GM19240 (cell line): ENCODE data around the gene MARCHF11.

Experiments
- DNase-seq: peaks from one replicate; pipeline ENCODE4 v3.0.0; 2011; ENCODE audit warnings: low spot score; ENCODE audit not compliant: insufficient read length

The MARCHF11 gene

GRCh38 chr5:16131878-16132277, 47.7 kb downstream of the MARCHF11 start:
- no peak for DNase-seq

- no peak for DNase-seq
Observed at GRCh38 chr5:16128944-16129343, 50.6 kb downstream of the MARCHF11 start.

- no peak for DNase-seq
Observed at GRCh38 chr5:16127865-16128544, 51.6 kb downstream of the MARCHF11 start.

GRCh38 chr5:16120579-16120978, 59.0 kb downstream of the MARCHF11 start:
- no peak for DNase-seq

GRCh38 chr5:16119790-16120189, 59.8 kb downstream of the MARCHF11 start:
- no peak for DNase-seq

- no peak for DNase-seq
Observed at GRCh38 chr5:16115140-16115539, 64.5 kb downstream of the MARCHF11 start.

- no peak for DNase-seq
Observed at GRCh38 chr5:16108418-16108817, 71.2 kb downstream of the MARCHF11 start.

- DNase-seq: no peak
Observed at GRCh38 chr5:16104961-16105360, 74.6 kb downstream of the MARCHF11 start.

- no peak for DNase-seq
Observed at GRCh38 chr5:16095612-16096011, 84.0 kb downstream of the MARCHF11 start.

GRCh38 chr5:16090270-16090669, 89.3 kb downstream of the MARCHF11 start:
- no peak for DNase-seq

GRCh38 chr5:16082982-16083381, 96.6 kb downstream of the MARCHF11 start:
- DNase-seq: no peak

GRCh38 chr5:16082053-16082452, 97.5 kb downstream of the MARCHF11 start:
- no peak for DNase-seq

GRCh38 chr5:16081376-16081955, 98.1 kb downstream of the MARCHF11 start:
- DNase-seq: no peak

GRCh38 chr5:16076657-16077056, 102.9 kb downstream of the MARCHF11 start:
- DNase-seq: no peak

- DNase-seq: no peak
Observed at GRCh38 chr5:16074358-16074757, 105.2 kb downstream of the MARCHF11 start.

- no peak for DNase-seq
Observed at GRCh38 chr5:16072616-16073015, 107.0 kb downstream of the MARCHF11 start.

GRCh38 chr5:16067415-16067814, 112.2 kb downstream of the MARCHF11 start:
- DNase-seq: no peak

GRCh38 chr5:16066810-16067209, 112.8 kb downstream of the MARCHF11 start:
- no peak for DNase-seq

GRCh38 chr5:16066320-16066719, 113.3 kb downstream of the MARCHF11 start:
- DNase-seq: no peak

GRCh38 chr5:16065831-16066230, 113.8 kb downstream of the MARCHF11 start:
- no peak for DNase-seq

- DNase-seq: no peak
Observed at GRCh38 chr5:16064135-16064893, 115.3 kb downstream of the MARCHF11 start.

GRCh38 chr5:16061163-16061562, 118.4 kb downstream of the MARCHF11 start:
- DNase-seq: no peak

GRCh38 chr5:16057277-16057676, 122.3 kb downstream of the MARCHF11 start:
- no peak for DNase-seq
